ENCODE measurements around the gene CD3D. TPM values are rescaled to one million over a fixed set of nuclear protein-coding genes. Genes with fewer than 3 reads are reported as not detected.

Gene CD3D
- total and polyA plus RNA-seq, 7 donors: 1.4 to 57.0 (median 2.1) TPM; not detected in 3

DNA sequence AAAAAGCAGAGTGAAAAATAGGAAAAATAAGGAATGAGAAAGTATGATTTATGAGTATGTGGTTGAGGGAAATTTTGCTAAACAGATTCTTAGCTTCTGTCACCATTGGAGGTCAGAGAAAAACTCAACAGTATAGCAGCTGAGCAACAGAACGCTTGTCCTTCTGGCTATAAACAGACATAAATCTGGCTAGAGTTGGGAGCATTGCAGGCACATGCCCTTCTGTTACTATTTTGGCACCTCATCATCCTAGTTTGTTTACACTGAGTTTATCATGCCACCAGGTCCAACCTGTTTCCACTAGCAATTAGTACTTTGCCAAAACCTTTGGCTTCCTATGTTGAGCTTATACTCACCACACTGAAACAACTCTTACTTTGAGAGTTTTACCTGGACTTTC is 23.8 kb upstream of the CD3D start:
- H3K27me3 ChIP-seq: no peaks in the 10 kb centered on the region
- no peak overlapping the region for H3K4me3 ChIP-seq
- H3K36me3 ChIP-seq: peaks cover 9 to 64% (median 49%) of the 10 kb centered on the region in 4 donors
- TF ChIP-seq, protein P1, sequence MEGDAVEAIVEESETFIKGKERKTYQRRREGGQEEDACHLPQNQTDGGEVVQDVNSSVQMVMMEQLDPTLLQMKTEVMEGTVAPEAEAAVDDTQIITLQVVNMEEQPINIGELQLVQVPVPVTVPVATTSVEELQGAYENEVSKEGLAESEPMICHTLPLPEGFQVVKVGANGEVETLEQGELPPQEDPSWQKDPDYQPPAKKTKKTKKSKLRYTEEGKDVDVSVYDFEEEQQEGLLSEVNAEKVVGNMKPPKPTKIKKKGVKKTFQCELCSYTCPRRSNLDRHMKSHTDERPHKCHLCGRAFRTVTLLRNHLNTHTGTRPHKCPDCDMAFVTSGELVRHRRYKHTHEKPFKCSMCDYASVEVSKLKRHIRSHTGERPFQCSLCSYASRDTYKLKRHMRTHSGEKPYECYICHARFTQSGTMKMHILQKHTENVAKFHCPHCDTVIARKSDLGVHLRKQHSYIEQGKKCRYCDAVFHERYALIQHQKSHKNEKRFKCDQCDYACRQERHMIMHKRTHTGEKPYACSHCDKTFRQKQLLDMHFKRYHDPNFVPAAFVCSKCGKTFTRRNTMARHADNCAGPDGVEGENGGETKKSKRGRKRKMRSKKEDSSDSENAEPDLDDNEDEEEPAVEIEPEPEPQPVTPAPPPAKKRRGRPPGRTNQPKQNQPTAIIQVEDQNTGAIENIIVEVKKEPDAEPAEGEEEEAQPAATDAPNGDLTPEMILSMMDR (IDR thresholded peaks at IDR 0.05): no peak
- TF ChIP-seq POLR2A (IDR thresholded peaks at IDR 0.05) (no peak), EP300 (IDR thresholded peaks at IDR 0.05) (no peak), POLR2AphosphoS5 (IDR thresholded peaks at IDR 0.05) (no peak)
- H3K4me1 ChIP-seq: peaks cover 0 to 7% (median 0%) of the 10 kb centered on the region in 4 donors
- H3K27ac ChIP-seq: no peak overlapping the region
- 45 to 69% methylated on average over 1 of the region's 1 CpG for WGBS, 2 donors
- DNase-seq: no peak
- intact Hi-C loops (cut with DNase I): no loop called here
- H3K9me3 ChIP-seq: no peaks in the 10 kb centered on the region

DNA sequence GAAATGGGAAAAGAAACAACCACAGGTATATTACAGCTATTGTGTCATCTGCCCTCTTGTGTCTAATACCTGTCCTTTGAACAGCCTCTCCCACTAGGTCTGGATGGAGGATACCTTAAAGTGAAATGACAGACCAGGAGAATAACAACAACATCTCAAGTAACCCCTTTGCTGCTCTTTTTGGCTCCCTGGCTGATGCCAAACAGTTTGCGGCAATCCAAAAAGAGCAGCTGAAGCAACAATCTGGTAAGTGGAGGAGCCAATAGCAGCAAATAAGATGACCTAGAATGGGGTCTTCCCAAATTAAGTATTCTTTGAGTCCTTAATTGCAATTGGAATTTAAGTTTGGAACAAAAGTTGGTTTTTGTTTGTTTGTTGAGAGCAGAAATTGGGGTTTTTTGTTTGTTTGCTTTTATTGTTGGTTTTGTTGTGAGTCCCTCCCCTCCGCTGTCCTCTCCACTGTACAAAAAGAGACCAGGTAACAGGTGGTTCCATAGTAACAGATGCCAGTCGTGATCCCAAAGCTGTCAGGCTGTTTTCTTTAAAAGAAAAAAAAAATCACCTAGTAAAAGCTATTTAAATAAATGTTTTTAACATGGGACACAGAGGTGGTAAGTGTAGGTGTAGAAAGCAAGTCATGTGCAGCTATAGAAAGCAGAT is 22.6 kb upstream of the CD3D start:
- Histone ChIP-seq H3K36me3 (peaks cover 8 to 52% (median 37%) of the 10 kb centered on the region in 4 donors), H3K4me3 (no peak overlapping the region), H3K27me3 (no peaks in the 10 kb centered on the region), H3K27ac (no peak overlapping the region), H3K4me1 (peaks cover 0 to 17% (median 11%) of the 10 kb centered on the region in 4 donors), H3K9me3 (no peaks in the 10 kb centered on the region)
- intact Hi-C loops (cut with DNase I): no loop called here
- WGBS, 2 donors: 90 to 93% methylated on average over 3 of the region's 3 CpGs
- DNase-seq: no peak
- TF ChIP-seq EP300 (IDR thresholded peaks at IDR 0.05) (no peak), POLR2A (IDR thresholded peaks at IDR 0.05) (no peak), POLR2AphosphoS5 (IDR thresholded peaks at IDR 0.05) (no peak)
- TF ChIP-seq, protein P1 (IDR thresholded peaks at IDR 0.05): no peak

DNA sequence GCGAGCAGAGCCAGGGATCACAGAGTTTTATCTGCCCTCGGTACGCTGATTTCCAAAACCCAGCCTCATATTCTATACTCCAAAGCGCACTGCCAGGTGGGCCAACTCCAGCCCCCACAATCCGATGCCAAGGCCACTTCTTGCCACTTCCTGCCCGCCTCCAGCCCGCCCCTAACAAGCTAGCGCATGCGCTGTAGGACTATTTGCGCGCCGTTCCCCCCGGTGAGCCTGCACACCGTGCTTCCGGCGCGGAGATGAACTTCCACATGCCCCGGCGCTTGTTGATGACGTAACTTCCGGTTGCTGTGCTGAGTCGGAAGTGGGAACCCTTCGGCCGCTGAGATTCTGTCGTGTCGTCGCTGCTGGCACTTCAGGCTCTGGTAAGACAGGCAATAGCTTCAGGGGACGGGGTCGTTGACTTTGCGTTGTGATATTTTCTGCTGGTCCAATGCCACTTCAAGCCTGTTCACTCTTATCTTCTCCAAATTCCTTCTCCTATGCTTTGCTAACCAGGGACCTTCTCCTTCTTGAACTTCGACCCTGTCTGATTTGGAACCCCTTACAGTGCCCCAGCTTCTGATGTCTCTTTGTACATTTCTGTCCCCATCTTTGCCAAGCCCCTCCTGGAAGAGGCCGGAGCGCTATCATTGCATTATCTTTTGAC is 16.9 kb upstream of the CD3D start, which contains the start of gene UBE4A:
Gene UBE4A (plus strand): TSS at position 306 of the 664 bp plus-strand sequence. CDS start 5,481 bp downstream, outside the sequence.
- intact Hi-C loops (cut with DNase I): no loop called here
- H3K27ac ChIP-seq: peak within 1 kb of the TSS; percentile 55 to 74 (median 64)

DNA sequence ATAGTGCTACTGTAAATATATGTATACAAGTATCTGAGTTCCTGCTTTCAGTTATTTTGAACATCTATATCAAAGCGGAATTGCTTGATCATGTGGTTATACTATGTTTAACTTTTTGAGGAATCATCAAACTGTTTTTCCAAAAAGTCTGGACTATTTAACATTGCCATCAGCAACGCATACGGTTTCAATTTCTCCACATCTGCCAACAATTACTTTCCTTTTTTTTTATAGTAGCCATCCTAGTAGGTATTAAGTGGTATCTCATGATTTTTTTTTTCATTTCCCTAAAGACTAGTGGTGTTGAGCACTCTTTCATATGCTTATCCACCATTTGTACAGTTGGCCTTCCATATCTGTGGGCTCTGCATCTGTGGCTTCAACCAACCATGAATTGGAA is 15.6 kb upstream of the CD3D start:
- 47 to 60% methylated on average over 3 of the region's 3 CpGs for WGBS, 2 donors
- Histone ChIP-seq H3K4me3 (no peak overlapping the region), H3K27ac (no peak overlapping the region), H3K36me3 (no peaks in the 10 kb centered on the region), H3K4me1 (peaks cover 0 to 24% (median 13%) of the 10 kb centered on the region in 4 donors), H3K9me3 (no peaks in the 10 kb centered on the region), H3K27me3 (no peaks in the 10 kb centered on the region)
- TF ChIP-seq EP300 (IDR thresholded peaks at IDR 0.05) (no peak), POLR2A (IDR thresholded peaks at IDR 0.05) (no peak), POLR2AphosphoS5 (IDR thresholded peaks at IDR 0.05) (no peak)
- TF ChIP-seq, protein P1 (IDR thresholded peaks at IDR 0.05): no peak
- intact Hi-C loops (cut with DNase I): no loop called here
- no peak for DNase-seq

More for the DNA sequence above, 16.9 kb upstream of the CD3D start, which contains the start of gene UBE4A:
- Histone ChIP-seq H3K27me3 (no peaks in the 10 kb centered on the region), H3K4me3 (peak within 1 kb of the TSS; percentile 48 to 81 (median 55)), H3K9me3 (no peaks in the 10 kb centered on the region), H3K36me3 (peaks cover 0 to under 1% (median 0%) of the 10 kb centered on the region in 4 donors), H3K4me1 (peaks cover 0 to 24% (median 13%) of the 10 kb centered on the region in 4 donors)
- TF ChIP-seq POLR2AphosphoS5 (IDR thresholded peaks at IDR 0.05): peak; percentile 57 to 82 (median 78)
- TF ChIP-seq EP300 (IDR thresholded peaks at IDR 0.05): peak in 1 of 4 donors; percentile 29
- TF ChIP-seq, protein P1 (IDR thresholded peaks at IDR 0.05): no peak
- peak in 1 of 2 donors; percentile 48 for TF ChIP-seq POLR2A (IDR thresholded peaks at IDR 0.05)
- peak; percentile 97 for DNase-seq
- 4% methylated on average over 33 of the region's 33 CpGs for WGBS, 2 donors
